Urinary bladder (tissue), 4 donors: ENCODE data around the gene SHMT2. TPM values are rescaled to one million over a fixed set of nuclear protein-coding genes. Genes with fewer than 3 reads are reported as not detected.

ENCODE experiments used
- DNase-seq: peaks from one replicate; pipeline ENCODE4 v3.0.0-alpha.2; 2015; ENCODE audit errors: extremely low spot score
- H3K27ac ChIP-seq: one replicate; pipeline ENCODE4 v1.5.1; 2013; ENCODE audit warnings: low read depth, mild to moderate bottlenecking, moderate library complexity
- H3K36me3 ChIP-seq: one replicate; pipeline ENCODE4 v1.6.1; 2013; ENCODE audit warnings: mild to moderate bottlenecking, moderate library complexity; ENCODE audit not compliant: insufficient read depth
- H3K4me1 ChIP-seq: one replicate; pipeline ENCODE4 v1.6.1; 2013; ENCODE audit warnings: mild to moderate bottlenecking, moderate library complexity; ENCODE audit not compliant: insufficient read depth
- H3K4me3 ChIP-seq: one replicate; pipeline ENCODE4 v1.5.1; 2013; ENCODE audit warnings: low read depth, low read length
- WGBS: extraction: QIAGEN DNeasy Blood & Tissue Kit; methylation state at CpG from one replicate; pipeline ENCODE4 v1.1.7; 2013; 5-methylcytosine and 5-hydroxymethylcytosine counted together
- polyA plus RNA-seq: library from polyadenylated mRNA; stranded (reverse); fragments of 200-250 nt; gene quantifications from one replicate; pipeline ENCODE4 v1.2.3, GENCODE V29; 2013
- total RNA-seq: library from RNA; depleted of rRNA; stranded (reverse); fragments of >200 nt; gene quantifications from one replicate; pipeline ENCODE4 v1.2.3, GENCODE V29; 2014
- donor health status: healthy with polysubstance abuse.
- donor health status: healthy.

Gene SHMT2
- total and polyA plus RNA-seq, 2 donors: 62.8 to 69.8 TPM

DNA sequence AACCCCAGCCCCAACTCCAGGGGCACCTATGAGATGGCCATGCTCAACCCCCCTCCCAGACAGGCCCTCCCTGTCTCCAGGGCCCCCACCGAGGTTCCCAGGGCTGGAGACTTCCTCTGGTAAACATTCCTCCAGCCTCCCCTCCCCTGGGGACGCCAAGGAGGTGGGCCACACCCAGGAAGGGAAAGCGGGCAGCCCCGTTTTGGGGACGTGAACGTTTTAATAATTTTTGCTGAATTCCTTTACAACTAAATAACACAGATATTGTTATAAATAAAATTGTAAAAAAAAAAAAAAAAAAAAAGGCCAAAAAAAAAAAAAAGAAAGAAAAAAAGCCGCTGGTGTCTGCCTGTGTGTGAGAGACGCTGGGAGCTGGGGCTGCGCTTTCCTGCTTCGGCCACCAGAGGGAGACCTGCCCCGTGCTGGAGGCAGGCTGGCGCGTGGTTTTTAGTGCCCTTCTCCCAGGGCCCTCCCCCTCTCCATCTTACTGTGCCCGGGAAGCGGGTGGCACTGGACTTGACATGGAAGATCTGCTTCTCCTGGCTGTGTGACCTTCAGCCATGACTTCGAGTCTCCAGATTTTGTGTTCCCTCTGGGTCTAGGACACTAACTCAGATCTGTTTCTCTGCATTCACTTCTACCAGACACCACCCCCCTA lies 16.3 kb upstream of the SHMT2 start:
- WGBS: 11% methylated on average over 16 of the region's 16 CpGs
- H3K4me1 ChIP-seq: peaks cover 2% of the 10 kb centered on the region
- H3K27ac ChIP-seq: no peak overlapping the region
- H3K4me3 ChIP-seq: no peak overlapping the region
- peak; percentile 70 for DNase-seq
- no peaks in the 10 kb centered on the region for H3K36me3 ChIP-seq

GRCh38 chr12:57213763-57214397 lies 15.6 kb upstream of the SHMT2 start:
- H3K4me1 ChIP-seq: peaks cover 2% of the 10 kb centered on the region
- 65% methylated on average over 4 of the region's 4 CpGs for WGBS
- H3K4me3 ChIP-seq: no peak overlapping the region
- no peak overlapping the region for H3K27ac ChIP-seq
- H3K36me3 ChIP-seq: no peaks in the 10 kb centered on the region
- no peak for DNase-seq

DNA sequence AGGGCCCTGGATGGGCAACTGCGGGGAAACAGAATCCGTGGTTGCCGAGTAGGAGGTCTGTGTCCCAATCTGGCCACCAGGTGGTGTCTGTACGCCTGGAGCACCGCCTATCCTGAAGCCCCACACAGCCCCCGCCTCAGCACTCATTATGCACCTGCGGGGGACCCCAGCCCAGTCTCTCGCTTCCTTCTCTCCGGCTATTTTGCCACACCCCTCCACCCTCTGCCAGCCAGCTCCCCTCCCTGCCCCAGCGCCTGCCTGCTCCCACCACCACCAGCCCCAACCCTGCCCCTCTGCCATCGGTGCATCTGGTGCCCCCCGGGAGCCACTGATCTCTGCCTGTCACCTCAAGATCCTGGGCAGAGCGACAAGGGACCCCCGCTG lies 15.1 kb upstream of the SHMT2 start:
- WGBS: 3% methylated on average over 14 of the region's 14 CpGs
- Histone ChIP-seq H3K4me3 (no peak overlapping the region), H3K27ac (no peak overlapping the region), H3K36me3 (no peaks in the 10 kb centered on the region), H3K4me1 (peaks cover 2% of the 10 kb centered on the region)
- DNase-seq: no peak

DNA sequence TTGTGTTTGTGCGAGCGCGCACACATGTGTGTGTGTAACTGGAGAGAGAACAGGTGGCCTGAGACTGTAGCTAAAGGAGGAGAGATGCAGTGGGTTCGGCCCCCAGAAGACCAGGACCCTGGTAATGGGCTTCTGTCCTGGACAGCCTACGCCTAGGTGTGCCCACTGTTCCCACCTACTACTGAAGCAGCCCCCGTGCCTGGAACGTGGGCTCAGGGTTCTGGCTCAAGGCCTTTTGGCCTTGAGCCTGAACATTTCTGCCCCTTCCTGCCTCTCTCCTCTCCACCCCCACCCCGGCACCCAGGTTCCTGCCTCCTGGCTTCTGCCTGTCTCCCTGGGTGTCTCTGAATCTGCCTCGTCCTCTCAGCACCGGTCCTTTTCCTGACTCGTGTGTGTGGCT lies 14.4 kb upstream of the SHMT2 start:
- no peak for DNase-seq
- H3K36me3 ChIP-seq: no peaks in the 10 kb centered on the region
- peaks cover 2% of the 10 kb centered on the region for H3K4me1 ChIP-seq
- H3K4me3 ChIP-seq: no peak overlapping the region
- 29% methylated on average over 11 of the region's 11 CpGs for WGBS
- H3K27ac ChIP-seq: no peak overlapping the region

DNA sequence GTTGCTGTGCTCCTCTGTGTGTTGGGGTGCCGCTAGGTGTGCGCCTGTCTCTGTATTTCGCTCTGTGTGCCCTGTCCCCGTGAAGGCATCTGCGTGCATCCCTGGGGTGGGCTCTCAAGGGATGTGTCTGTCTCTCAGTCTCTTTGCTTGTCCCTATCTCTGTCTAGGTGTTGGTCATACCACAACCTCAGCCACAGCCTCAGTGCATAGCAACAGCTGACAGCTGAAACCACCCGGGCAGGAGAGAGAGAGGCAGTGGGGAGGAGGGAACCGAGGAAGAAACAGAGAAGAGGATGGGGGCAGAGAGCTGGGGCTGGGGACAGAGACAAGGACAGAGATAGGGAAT lies 13.9 kb upstream of the SHMT2 start:
- Histone ChIP-seq H3K36me3 (no peaks in the 10 kb centered on the region), H3K4me3 (no peak overlapping the region), H3K4me1 (peaks cover 2% of the 10 kb centered on the region), H3K27ac (no peak overlapping the region)
- WGBS: 18% methylated on average over 7 of the region's 7 CpGs
- no peak for DNase-seq

GRCh38 chr12:57216014-57216911 lies 13.2 kb upstream of the SHMT2 start, which contains the start of gene NXPH4:
Gene NXPH4, plus strand, starts transcription at chr12:57216794. Its CDS starts 176 bp downstream, at chr12:57216970.
- Histone ChIP-seq H3K4me3 (peak within 1 kb of the TSS; percentile 40), H3K4me1 (peaks cover 2% of the 10 kb centered on the region), H3K36me3 (no peaks in the 10 kb centered on the region), H3K27ac (no peak within 1 kb of the TSS)
- under 1% methylated on average over 102 of the region's 102 CpGs for WGBS
- DNase-seq: no peak

- peaks cover 2% of the 10 kb centered on the region for H3K4me1 ChIP-seq
Measured at GRCh38 chr12:57216921-57217879, 12.3 kb upstream of the SHMT2 start.

GRCh38 chr12:57218030-57218853 lies 11.3 kb upstream of the SHMT2 start:
- no peak for DNase-seq
- Histone ChIP-seq H3K36me3 (no peaks in the 10 kb centered on the region), H3K27ac (no peak overlapping the region), H3K4me3 (no peak overlapping the region), H3K4me1 (no peaks in the 10 kb centered on the region)
- 82% methylated on average over 5 of the region's 5 CpGs for WGBS

More at GRCh38 chr12:57216921-57217879, 12.3 kb upstream of the SHMT2 start:
- H3K4me3 ChIP-seq: peak overlapping the region; percentile 40
- 3% methylated on average over 63 of the region's 63 CpGs for WGBS
- H3K27ac ChIP-seq: no peak overlapping the region
- no peak for DNase-seq
- H3K36me3 ChIP-seq: no peaks in the 10 kb centered on the region

DNA sequence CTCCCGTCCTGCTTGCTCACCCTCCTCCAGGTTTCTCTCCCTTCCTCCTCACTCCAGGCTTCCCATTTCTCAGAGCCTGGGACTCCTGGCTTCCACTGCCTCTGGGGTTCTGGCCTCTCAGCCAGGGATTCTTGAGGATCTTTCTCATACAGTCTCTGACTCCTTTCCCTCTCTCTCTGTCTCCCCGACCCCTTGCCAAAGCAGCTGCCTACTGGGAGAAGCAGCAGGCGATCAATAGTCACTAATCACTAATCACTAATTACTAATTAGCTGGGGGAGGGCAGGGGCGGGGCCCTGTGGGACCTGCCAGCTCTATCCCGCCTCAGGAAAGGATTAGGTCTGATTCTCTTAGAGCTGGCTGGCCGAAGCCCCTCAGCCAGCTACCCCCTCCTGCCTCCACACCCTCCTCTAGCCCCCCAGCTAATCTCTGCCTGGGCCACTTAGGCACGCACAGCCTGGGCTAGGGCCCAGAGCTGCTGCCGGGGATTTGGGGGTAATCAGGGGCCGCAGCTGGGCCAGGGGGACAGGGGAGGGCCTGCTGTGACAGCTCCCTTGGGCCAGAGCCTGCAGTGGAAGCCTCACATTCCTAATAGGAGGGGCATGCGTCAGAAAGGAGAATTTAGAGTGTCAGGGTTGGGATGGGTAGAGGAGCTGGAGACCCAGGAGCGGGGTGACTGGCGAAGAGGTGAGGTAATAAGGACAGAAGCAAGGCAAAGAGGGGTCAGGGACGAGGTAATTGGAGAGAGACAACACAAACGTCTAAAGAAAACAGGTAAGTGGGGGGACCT lies 10.1 kb upstream of the SHMT2 start:
- WGBS: 68% methylated on average over 14 of the region's 14 CpGs

DNA sequence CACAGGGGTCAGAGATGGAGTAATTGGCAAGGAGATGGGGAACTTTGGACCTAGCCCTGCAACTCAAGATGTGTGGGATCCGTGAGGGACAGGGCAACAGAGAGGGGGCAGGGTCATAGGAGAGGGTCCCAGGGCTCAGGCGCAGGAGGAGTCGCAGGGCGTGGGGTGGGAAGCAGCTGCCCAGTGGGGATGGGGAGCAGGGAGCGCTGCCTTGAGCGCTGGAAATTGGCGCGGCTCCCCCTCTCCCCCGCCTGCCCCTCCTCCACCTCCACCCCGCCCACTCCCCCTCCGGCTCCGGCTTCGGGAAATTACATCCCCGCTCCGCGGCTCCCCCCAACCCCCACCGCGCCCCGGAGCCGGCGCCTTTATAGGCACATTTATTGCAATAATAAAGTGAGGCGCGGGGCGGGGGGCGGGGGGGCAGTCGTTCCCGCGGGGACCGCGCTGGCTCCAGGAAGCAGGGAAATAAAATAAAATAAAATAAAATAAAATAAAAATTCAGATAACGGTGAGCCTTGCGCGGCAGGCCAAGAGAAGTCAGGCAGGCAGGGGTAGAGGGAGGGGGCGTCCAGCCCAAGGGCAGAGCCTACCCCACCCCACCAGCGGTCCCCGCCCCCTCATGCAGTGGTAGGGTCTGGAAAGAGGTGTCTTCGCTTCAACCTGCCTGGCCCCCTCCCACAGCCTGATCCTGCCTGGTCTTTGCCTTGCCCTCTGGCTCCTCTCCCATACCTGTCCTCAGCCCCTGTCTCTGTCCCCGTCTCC lies 9.3 kb upstream of the SHMT2 start:
- WGBS: 6% methylated on average over 38 of the region's 38 CpGs
- no peaks in the 10 kb centered on the region for H3K36me3 ChIP-seq
- no peak overlapping the region for H3K27ac ChIP-seq
- H3K4me1 ChIP-seq: no peaks in the 10 kb centered on the region
- no peak for DNase-seq
- no peak overlapping the region for H3K4me3 ChIP-seq

More for the DNA sequence above, 10.1 kb upstream of the SHMT2 start:
- Histone ChIP-seq H3K4me1 (no peaks in the 10 kb centered on the region), H3K36me3 (no peaks in the 10 kb centered on the region), H3K27ac (no peak overlapping the region), H3K4me3 (no peak overlapping the region)
- no peak for DNase-seq

DNA sequence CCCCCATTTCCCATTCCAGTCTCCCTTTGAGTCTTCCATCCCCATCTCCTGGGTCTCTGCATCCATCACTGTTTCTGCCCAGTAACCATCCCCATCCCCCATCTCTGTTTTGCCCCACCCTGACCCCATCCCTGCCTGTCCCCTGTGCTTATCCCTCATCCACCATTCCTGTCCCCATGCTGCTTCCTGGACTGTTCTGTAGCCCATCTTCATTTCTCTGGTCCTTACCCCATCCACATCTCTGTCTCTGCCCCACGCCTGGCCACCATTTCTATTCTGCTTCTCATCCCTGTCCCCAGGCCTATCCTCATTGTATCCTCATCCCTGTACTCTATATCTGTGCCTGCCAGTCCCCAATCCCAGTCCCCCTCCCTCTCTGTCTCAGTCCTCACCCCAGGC lies 8.7 kb upstream of the SHMT2 start:
- Histone ChIP-seq H3K27ac (no peak overlapping the region), H3K4me1 (no peaks in the 10 kb centered on the region), H3K36me3 (no peaks in the 10 kb centered on the region), H3K4me3 (no peak overlapping the region)
- no peak for DNase-seq
- WGBS: 53% methylated on average over 1 of the region's 1 CpG
